Parathyroid adenoma (tissue), 2 donors: Measurements from ENCODE around the gene SGCA.
A peak's percentile ranks its signal among the peaks of the same experiment; 100 is the strongest.

ENCODE experiments used
- H2AFZ ChIP-seq: fragments of 300-600 bp; sonication (generic); one replicate; pipeline ENCODE4 v1.7.0; 2017; ENCODE audit warnings: antibody characterized with exemption, mild to moderate bottlenecking
- H3K27ac ChIP-seq: fragments of 300-600 bp; sonication (generic); one replicate; pipeline ENCODE4 v1.7.0; 2017
- H3K27me3 ChIP-seq: fragments of 300-600 bp; sonication (generic); one replicate; pipeline ENCODE4 v1.7.0; 2017; ENCODE audit warnings: low read length; ENCODE audit not compliant: control insufficient read depth, insufficient read depth
- H3K36me3 ChIP-seq: fragments of 300-600 bp; sonication (generic); one replicate; pipeline ENCODE4 v1.7.0; 2017; ENCODE audit warnings: low read length; ENCODE audit not compliant: control insufficient read depth, insufficient read depth
- H3K4me1 ChIP-seq: fragments of 300-600 bp; sonication (generic); one replicate; pipeline ENCODE4 v1.7.0; 2017; ENCODE audit warnings: control low read depth
- H3K4me2 ChIP-seq: fragments of 300-600 bp; sonication (generic); one replicate; pipeline ENCODE4 v1.7.0; 2017; ENCODE audit warnings: low read length
- H3K4me3 ChIP-seq: fragments of 300-600 bp; sonication (generic); one replicate; pipeline ENCODE4 v1.7.0; 2017; ENCODE audit warnings: low read depth, low read length
- H3K79me2 ChIP-seq: fragments of 300-600 bp; sonication (generic); one replicate; pipeline ENCODE4 v1.7.0; 2017; ENCODE audit warnings: control low read depth
- H3K9ac ChIP-seq: fragments of 300-600 bp; sonication (generic); one replicate; pipeline ENCODE4 v1.7.0; 2017; ENCODE audit warnings: mild to moderate bottlenecking
- H3K9me3 ChIP-seq: fragments of 300-600 bp; sonication (generic); one replicate; pipeline ENCODE4 v1.7.0; 2017; ENCODE audit warnings: low read length; ENCODE audit not compliant: control insufficient read depth
- CTCF ChIP-seq: fragments of 300-600 bp; sonication (generic); IDR thresholded peaks from one replicate; pipeline ENCODE4 v1.7.0; 2017; ENCODE audit warnings: antibody characterized with exemption, mild to moderate bottlenecking
- donor health status: primary hyperparathyroidism.

The SGCA gene

DNA sequence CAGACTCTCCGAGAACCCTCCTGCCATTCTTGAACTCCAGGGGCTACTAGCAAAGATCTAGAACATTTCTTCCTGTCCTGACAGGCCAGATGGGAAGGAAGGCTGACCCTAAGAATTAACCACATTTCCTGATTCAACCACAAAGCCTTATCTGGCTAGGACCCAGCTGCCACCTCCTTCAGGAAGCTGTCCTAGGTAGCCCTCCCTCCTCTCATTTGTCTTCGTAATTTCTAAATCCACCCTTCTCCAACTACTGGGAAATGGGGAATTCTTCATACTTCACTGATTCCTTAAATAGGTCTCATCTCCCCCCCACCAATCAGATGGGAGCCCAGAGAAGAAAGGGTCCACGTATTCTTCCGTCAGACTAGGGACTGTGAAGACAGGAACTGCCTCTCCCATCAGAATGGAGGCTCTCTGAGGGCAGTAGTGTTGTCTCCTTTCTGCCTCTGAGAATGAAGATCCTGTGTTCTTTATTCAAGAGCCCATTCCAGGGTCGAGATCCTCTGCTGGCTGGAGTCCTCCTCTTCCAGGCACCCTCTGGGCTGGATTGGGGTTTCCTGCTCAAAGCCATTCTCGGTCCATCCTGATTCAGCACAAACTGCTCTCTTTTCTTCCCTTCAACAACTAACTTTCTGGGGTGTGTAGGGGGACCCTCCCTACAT is 38.0 kb upstream of the SGCA start:
- Histone ChIP-seq H3K27me3 (no peaks in the 10 kb centered on the region), H3K4me2 (no peak overlapping the region), H3K9me3 (no peaks in the 10 kb centered on the region), H3K36me3 (no peaks in the 10 kb centered on the region), H3K79me2 (no peaks in the 10 kb centered on the region), H3K4me3 (no peak overlapping the region), H2AFZ (no peak overlapping the region), H3K4me1 (peaks cover 7% of the 10 kb centered on the region), H3K9ac (no peak overlapping the region), H3K27ac (no peak overlapping the region)
- TF ChIP-seq CTCF, result no peak

DNA sequence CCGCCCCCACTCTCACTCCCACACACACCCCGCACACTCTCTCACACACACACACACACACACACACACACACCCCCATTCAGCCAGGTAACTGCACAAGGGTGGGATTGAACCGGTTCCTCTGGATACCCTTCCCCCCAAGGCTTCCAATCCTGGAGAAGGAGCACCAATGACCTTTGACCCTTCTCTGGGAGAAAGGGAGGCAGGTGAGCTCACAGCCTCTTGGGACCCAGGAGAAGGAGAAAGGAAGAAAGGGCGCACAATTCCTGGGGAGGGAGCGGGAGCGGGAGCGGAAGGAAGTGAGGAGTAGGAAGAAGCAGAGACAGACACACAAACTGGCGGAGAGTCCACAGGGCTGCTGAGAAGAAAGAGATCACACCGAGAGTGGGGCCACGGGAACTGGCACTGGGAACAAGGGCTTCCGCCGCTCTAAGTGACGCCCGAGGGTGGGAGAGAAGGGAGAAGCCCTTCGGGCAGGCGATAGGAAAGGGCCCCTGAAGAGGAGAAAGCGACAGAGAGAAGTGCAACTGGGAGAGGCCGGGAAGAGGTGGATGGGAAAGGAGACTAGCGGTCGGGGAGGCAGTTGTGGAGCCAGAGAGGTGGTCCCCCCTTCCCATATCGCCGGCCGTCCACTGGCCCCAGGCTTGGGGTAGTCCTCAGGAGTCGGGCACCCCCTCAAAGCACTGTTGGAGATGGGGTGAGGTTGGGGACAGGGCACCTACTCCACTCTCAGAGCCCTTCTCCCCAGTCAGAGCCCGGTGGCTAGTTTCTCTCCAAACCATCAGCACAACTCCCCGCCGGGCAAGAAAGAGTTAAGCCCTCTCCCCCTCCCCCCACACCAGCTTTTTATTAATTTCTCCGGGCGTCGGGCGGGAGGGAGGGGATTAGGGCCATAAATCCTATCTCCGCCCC is 37.1 kb upstream of the SGCA start:
- H3K9ac ChIP-seq, result no peak overlapping the region
- H3K4me3 ChIP-seq, result no peak overlapping the region
- peak overlapping the region; percentile 66 for H3K4me2 ChIP-seq
- no peak overlapping the region for H3K27ac ChIP-seq
- TF ChIP-seq CTCF, result no peak
- H3K4me1 ChIP-seq, result peaks cover 15% of the 10 kb centered on the region
- no peaks in the 10 kb centered on the region for H3K79me2 ChIP-seq
- H3K36me3 ChIP-seq, result no peaks in the 10 kb centered on the region
- no peaks in the 10 kb centered on the region for H3K27me3 ChIP-seq
- no peaks in the 10 kb centered on the region for H3K9me3 ChIP-seq
- peak overlapping the region; percentile 45 for H2AFZ ChIP-seq

- TF ChIP-seq CTCF, result no peak
- Histone ChIP-seq H3K4me1 (peaks cover 15% of the 10 kb centered on the region), H3K36me3 (no peaks in the 10 kb centered on the region), H3K4me3 (peak overlapping the region; percentile 37), H2AFZ (peak overlapping the region; percentile 22), H3K79me2 (no peaks in the 10 kb centered on the region), H3K27me3 (no peaks in the 10 kb centered on the region), H3K27ac (no peak overlapping the region), H3K4me2 (peak overlapping the region; percentile 66), H3K9me3 (no peaks in the 10 kb centered on the region), H3K9ac (no peak overlapping the region)
Measured at GRCh38 chr17:50129353-50129727, 36.5 kb upstream of the SGCA start.

DNA sequence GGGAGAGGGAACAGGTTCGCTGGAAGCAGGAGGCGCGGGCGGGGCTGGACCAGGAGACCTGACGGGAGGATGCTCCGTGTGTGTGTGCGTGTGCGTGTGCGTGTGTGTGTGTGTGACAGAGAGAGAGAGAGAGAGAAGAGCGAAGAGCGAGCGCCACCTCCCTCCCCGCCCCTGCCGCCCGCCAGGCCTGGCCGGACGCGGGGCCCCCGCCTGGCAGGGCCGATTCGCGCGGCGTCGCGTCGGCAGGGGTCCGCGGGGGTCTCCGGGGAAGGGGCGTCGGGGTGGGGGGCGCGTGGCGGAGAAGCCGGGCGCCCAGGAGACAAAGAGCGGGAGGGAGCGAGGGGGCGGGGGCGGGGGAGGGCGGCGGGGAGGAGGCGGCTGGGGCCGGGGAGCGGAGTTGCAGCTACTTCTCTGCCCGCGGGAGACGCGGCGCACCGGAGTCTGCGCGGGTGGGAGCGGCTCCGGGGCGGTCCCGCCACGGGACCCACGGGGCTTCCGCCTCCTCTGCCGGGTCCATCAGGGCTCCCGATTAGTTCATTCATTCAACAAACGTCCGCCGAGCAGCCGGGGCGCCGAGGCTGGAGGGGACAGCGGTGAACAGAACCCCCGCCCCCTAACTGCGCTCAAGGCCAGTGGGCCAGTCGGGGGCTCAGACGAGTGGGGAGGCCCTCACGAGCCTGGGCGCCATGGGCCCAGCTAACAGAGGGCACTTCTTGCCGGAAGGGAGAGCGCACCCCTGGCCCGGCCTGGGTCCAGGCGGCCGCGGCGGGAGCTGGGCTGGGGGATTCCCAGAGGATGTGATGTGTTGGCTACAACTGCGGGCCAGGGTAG is 35.9 kb upstream of the SGCA start, which contains the start of gene SAMD14:
SAMD14 (minus strand) TSS at position 433 of the 831 bp plus-strand sequence. CDS start 5,201 bp downstream, outside the sequence.
- peaks cover 15% of the 10 kb centered on the region for H3K4me1 ChIP-seq
- H3K27ac ChIP-seq, result no peak within 1 kb of the TSS
- no peak for TF ChIP-seq CTCF
- H3K9ac ChIP-seq, result no peak within 1 kb of the TSS
- peak within 1 kb of the TSS; percentile 76 for H3K4me2 ChIP-seq
- H3K79me2 ChIP-seq, result no peaks in the 10 kb centered on the region
- H3K36me3 ChIP-seq, result no peaks in the 10 kb centered on the region
- H3K9me3 ChIP-seq, result no peaks in the 10 kb centered on the region
- peak within 1 kb of the TSS; percentile 69 for H2AFZ ChIP-seq
- no peaks in the 10 kb centered on the region for H3K27me3 ChIP-seq
- H3K4me3 ChIP-seq, result peak within 1 kb of the TSS; percentile 48
